NB4 (cell line): ENCODE results near the gene ADGRG1.

Experiments
- POLR2A ChIP-seq: IDR thresholded peaks from 2 replicates; pipeline ENCODE4 v1.6.1; 2011; ENCODE audit warnings: mild to moderate bottlenecking; ENCODE audit not compliant: insufficient read length; ENCODE audit errors: extremely low read depth
- TF ChIP-seq, protein P1 (sequence below): IDR thresholded peaks from 2 replicates; pipeline ENCODE4 v1.6.1; 2011; ENCODE audit warnings: low read depth, low read length
- TF ChIP-seq, protein P2 (sequence below): IDR thresholded peaks from one replicate; pipeline ENCODE4 v1.5.1; 2012; ENCODE audit warnings: low read depth, low read length

DNA sequence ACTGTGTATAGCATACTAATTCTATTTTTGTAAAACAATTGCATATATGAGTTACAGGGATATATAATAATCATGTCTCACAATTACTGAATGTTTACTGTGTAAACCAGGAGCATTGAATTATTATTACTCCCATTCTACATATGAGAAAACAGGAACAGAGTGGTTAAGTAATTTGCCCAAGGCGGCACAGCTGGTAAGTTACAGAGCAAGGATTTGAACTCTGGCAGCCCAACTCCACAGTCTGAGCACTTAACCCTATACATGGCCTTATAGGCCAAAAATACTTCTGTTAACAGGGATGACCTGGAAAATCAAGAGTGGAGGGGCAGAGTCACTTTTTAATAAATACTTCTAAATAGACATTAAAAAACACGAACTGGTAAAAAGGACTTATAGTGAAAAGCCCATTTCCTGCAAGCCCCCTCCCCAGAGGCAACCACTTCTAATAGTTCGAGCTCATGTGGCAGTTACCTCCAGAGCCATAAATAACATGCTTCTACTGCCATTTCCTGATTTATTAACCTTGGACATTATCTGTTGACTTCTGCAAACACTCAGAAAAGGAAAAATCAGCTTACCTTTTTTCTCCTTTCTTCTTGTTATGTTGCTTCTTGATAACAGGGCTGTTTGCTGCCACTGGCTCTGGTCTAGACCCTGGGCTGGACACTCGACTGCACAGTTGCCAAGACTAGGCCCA lies 22.1 kb upstream of the ADGRG1 start:
- TF ChIP-seq, protein P1, sequence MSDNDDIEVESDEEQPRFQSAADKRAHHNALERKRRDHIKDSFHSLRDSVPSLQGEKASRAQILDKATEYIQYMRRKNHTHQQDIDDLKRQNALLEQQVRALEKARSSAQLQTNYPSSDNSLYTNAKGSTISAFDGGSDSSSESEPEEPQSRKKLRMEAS, result no peak
- TF ChIP-seq, protein P2, sequence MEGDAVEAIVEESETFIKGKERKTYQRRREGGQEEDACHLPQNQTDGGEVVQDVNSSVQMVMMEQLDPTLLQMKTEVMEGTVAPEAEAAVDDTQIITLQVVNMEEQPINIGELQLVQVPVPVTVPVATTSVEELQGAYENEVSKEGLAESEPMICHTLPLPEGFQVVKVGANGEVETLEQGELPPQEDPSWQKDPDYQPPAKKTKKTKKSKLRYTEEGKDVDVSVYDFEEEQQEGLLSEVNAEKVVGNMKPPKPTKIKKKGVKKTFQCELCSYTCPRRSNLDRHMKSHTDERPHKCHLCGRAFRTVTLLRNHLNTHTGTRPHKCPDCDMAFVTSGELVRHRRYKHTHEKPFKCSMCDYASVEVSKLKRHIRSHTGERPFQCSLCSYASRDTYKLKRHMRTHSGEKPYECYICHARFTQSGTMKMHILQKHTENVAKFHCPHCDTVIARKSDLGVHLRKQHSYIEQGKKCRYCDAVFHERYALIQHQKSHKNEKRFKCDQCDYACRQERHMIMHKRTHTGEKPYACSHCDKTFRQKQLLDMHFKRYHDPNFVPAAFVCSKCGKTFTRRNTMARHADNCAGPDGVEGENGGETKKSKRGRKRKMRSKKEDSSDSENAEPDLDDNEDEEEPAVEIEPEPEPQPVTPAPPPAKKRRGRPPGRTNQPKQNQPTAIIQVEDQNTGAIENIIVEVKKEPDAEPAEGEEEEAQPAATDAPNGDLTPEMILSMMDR, result no peak
- TF ChIP-seq POLR2A, result no peak
